Measurements from ENCODE around the gene SSNA1. TPM values are rescaled to one million over a fixed set of nuclear protein-coding genes. Genes with fewer than 3 reads are reported as not detected.

SSNA1 gene
- total RNA-seq, 2 donors from 2014 or later, result 67.1 to 72.0 TPM

GRCh38 chr9:137222190-137223077 lies 34.0 kb downstream of the SSNA1 start, which contains the start of gene RNF208:
Gene RNF208, minus strand, starts transcription at chr9:137222240. Its CDS starts 1,028 bp downstream, at chr9:137221212.
- Histone ChIP-seq H3K4me1 (peaks cover 0 to 49% of the 10 kb centered on the region in 2 donors), H3K27me3 (no peaks in the 10 kb centered on the region), H3K36me3 (no peaks in the 10 kb centered on the region), H3K4me3 (peak within 1 kb of the TSS; percentile 60 to 70), H3K9me3 (no peaks in the 10 kb centered on the region), H3K27ac (peak within 1 kb of the TSS; percentile 77 to 86)
- DNase-seq (ENCODE audit: low spot score), result no peak
- TF ChIP-seq, protein P1, sequence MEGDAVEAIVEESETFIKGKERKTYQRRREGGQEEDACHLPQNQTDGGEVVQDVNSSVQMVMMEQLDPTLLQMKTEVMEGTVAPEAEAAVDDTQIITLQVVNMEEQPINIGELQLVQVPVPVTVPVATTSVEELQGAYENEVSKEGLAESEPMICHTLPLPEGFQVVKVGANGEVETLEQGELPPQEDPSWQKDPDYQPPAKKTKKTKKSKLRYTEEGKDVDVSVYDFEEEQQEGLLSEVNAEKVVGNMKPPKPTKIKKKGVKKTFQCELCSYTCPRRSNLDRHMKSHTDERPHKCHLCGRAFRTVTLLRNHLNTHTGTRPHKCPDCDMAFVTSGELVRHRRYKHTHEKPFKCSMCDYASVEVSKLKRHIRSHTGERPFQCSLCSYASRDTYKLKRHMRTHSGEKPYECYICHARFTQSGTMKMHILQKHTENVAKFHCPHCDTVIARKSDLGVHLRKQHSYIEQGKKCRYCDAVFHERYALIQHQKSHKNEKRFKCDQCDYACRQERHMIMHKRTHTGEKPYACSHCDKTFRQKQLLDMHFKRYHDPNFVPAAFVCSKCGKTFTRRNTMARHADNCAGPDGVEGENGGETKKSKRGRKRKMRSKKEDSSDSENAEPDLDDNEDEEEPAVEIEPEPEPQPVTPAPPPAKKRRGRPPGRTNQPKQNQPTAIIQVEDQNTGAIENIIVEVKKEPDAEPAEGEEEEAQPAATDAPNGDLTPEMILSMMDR (IDR thresholded peaks at IDR 0.05), result no peak

- Histone ChIP-seq H3K27me3 (peaks cover 0 to 4% of the 10 kb centered on the region in 2 donors), H3K27ac (peak overlapping the region; percentile 77 to 86), H3K4me3 (peak overlapping the region; percentile 60 to 70), H3K36me3 (no peaks in the 10 kb centered on the region), H3K9me3 (no peaks in the 10 kb centered on the region), H3K4me1 (peaks cover 0 to 45% of the 10 kb centered on the region in 2 donors)
- peak; percentile 99 for DNase-seq (ENCODE audit: low spot score)
- TF ChIP-seq, protein P1 (IDR thresholded peaks at IDR 0.05), result no peak
These were observed 34.8 kb downstream of the SSNA1 start for GRCh38 chr9:137223078-137223970.

- no peak for DNase-seq (ENCODE audit: low spot score)
- H3K9me3 ChIP-seq, result no peaks in the 10 kb centered on the region
- TF ChIP-seq, protein P1 (IDR thresholded peaks at IDR 0.05), result no peak
- peaks cover 3 to 6% of the 10 kb centered on the region in 2 donors for H3K27me3 ChIP-seq
- H3K27ac ChIP-seq, result peak within 1 kb of the TSS; percentile 77 to 86
- peaks cover 0 to 36% of the 10 kb centered on the region in 2 donors for H3K4me1 ChIP-seq
- peak within 1 kb of the TSS; percentile 60 to 70 for H3K4me3 ChIP-seq
- H3K36me3 ChIP-seq, result no peaks in the 10 kb centered on the region
These were observed 36.6 kb downstream of the SSNA1 start, which contains the start of gene CYSRT1 for GRCh38 chr9:137224830-137225694. Gene CYSRT1, plus strand, starts transcription at chr9:137225174. Its CDS starts 448 bp downstream, at chr9:137225622.

- TF ChIP-seq, protein P1 (IDR thresholded peaks at IDR 0.05), result no peak
- no peaks in the 10 kb centered on the region for H3K36me3 ChIP-seq
- no peak for DNase-seq (ENCODE audit: low spot score)
- H3K4me3 ChIP-seq, result no peak overlapping the region
- H3K9me3 ChIP-seq, result no peaks in the 10 kb centered on the region
- H3K27ac ChIP-seq, result no peak overlapping the region
- H3K4me1 ChIP-seq, result peaks cover 0 to 36% of the 10 kb centered on the region in 2 donors
- peaks cover 3 to 9% of the 10 kb centered on the region in 2 donors for H3K27me3 ChIP-seq
These were observed 37.3 kb downstream of the SSNA1 start for GRCh38 chr9:137225699-137226331.
